HL-60/S4 treated with retinoic acid at 250 ng/mL for 4 days and 3 days (cell line): ENCODE measurements around the gene SERPINA10.

Source experiments
- in situ Hi-C: fragments of 300-500 bp; cut with MboI; formaldehyde crosslinking; loops from 2 replicates; pipeline ENCODE4 v1.7.0; 2022; ENCODE audit warnings: low sequenced_read_pairs

SERPINA10 gene

GRCh38 chr14:94292872-94293577 is at the start of gene SERPINA10:
SERPINA10 (minus strand) TSS chr14:94293268; CDS start chr14:94290593, 2,675 bp downstream.
- in situ Hi-C loops = no loop called here

GRCh38 chr14:94342334-94342934 is 49.4 kb upstream of the SERPINA10 start:
- in situ Hi-C loops = no loop called here

GRCh38 chr14:94341656-94342333 is 48.7 kb upstream of the SERPINA10 start:
- in situ Hi-C loops = no loop called here

- in situ Hi-C loops = no loop called here
Observed at GRCh38 chr14:94340533-94340932, 47.5 kb upstream of the SERPINA10 start.

GRCh38 chr14:94338023-94338422 is 45.0 kb upstream of the SERPINA10 start:
- in situ Hi-C loops = no loop called here

- in situ Hi-C loops = no loop called here
Observed at GRCh38 chr14:94337274-94337673, 44.2 kb upstream of the SERPINA10 start.

- in situ Hi-C loops = no loop called here
Observed at GRCh38 chr14:94334872-94335271, 41.8 kb upstream of the SERPINA10 start.

- in situ Hi-C loops = no loop called here
Observed at GRCh38 chr14:94332587-94332986, 39.5 kb upstream of the SERPINA10 start.

- in situ Hi-C loops = no loop called here
Observed at GRCh38 chr14:94332063-94332583, 39.1 kb upstream of the SERPINA10 start.

GRCh38 chr14:94331462-94331861 is 38.4 kb upstream of the SERPINA10 start:
- in situ Hi-C loops = no loop called here

GRCh38 chr14:94330857-94331256 is 37.8 kb upstream of the SERPINA10 start:
- in situ Hi-C loops = no loop called here

- in situ Hi-C loops = no loop called here
Observed at GRCh38 chr14:94330432-94330831, 37.4 kb upstream of the SERPINA10 start.

GRCh38 chr14:94329857-94330256 is 36.8 kb upstream of the SERPINA10 start:
- in situ Hi-C loops = no loop called here

GRCh38 chr14:94328196-94328595 is 35.1 kb upstream of the SERPINA10 start:
- in situ Hi-C loops = no loop called here

- in situ Hi-C loops = no loop called here
Observed at GRCh38 chr14:94322648-94323570, 29.8 kb upstream of the SERPINA10 start, which contains the start of gene SERPINA6. SERPINA6 (minus strand) TSS chr14:94323336; CDS start chr14:94314648, 8,688 bp downstream.

GRCh38 chr14:94321421-94322271 is 28.6 kb upstream of the SERPINA10 start:
- in situ Hi-C loops = no loop called here

GRCh38 chr14:94320243-94320642 is 27.2 kb upstream of the SERPINA10 start:
- in situ Hi-C loops = no loop called here

GRCh38 chr14:94317259-94317658 is 24.2 kb upstream of the SERPINA10 start:
- in situ Hi-C loops = no loop called here

GRCh38 chr14:94316692-94317091 is 23.6 kb upstream of the SERPINA10 start:
- in situ Hi-C loops = no loop called here

GRCh38 chr14:94314890-94315289 is 21.8 kb upstream of the SERPINA10 start:
- in situ Hi-C loops = no loop called here
